GM19328 (cell line): ENCODE results near the gene C3orf20.

Experiments used
- ATAC-seq: cut with Tn5 transposase; IDR thresholded peaks from one replicate; pipeline ENCODE4 v1.9.1; 2021; ENCODE audit warnings: mild to moderate bottlenecking, moderate library complexity; ENCODE audit not compliant: unreplicated experiment

The C3orf20 gene

DNA sequence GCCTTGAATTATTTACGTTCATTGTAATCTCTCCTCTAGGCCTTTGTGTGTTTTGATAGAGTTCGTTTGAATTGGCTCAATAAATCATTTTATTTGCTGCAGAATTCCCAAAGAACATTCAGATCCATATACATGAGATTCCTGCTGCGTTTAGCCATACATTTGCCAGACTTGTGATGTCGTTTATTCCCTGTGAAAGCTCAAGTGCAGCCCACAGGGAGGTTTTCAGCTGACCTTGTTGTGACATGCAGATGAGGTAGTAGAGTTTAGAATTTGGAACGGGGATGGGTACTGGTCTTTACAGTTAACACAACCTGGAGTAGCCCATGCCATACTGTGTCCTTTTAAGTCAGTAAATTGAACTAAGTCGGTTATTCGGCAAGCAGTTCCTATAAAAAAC lies at the start of gene C3orf20:
Gene C3orf20 (plus strand): TSS at position 301 of the 400 bp plus-strand sequence. CDS start 7,573 bp downstream, outside the sequence.
- no peak for ATAC-seq

- ATAC-seq = no peak
Observed at GRCh38 chr3:14625443-14625842, 49.5 kb upstream of the C3orf20 start.

DNA sequence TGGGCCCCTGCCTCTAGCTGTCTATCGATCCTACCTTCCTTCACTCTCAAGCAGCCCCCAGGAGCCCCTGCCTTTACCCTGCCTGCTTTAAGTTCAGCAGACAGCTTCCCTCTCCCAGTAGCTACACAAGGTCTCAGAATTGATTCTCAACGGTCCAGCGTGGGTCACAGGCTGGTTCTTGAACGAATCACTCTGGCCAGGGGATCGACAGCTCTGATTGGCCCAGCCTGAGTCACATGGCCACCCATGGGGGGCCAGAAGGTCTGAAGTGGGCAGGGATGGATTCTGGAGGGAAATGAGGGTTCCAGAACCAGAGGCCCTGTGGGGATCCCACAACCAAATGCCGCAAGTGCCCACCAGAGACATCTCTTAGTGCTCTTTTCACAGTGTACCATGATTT lies 47.1 kb upstream of the C3orf20 start:
- ATAC-seq = no peak

- no peak for ATAC-seq
Observed at GRCh38 chr3:14628406-14628805, 46.5 kb upstream of the C3orf20 start.

DNA sequence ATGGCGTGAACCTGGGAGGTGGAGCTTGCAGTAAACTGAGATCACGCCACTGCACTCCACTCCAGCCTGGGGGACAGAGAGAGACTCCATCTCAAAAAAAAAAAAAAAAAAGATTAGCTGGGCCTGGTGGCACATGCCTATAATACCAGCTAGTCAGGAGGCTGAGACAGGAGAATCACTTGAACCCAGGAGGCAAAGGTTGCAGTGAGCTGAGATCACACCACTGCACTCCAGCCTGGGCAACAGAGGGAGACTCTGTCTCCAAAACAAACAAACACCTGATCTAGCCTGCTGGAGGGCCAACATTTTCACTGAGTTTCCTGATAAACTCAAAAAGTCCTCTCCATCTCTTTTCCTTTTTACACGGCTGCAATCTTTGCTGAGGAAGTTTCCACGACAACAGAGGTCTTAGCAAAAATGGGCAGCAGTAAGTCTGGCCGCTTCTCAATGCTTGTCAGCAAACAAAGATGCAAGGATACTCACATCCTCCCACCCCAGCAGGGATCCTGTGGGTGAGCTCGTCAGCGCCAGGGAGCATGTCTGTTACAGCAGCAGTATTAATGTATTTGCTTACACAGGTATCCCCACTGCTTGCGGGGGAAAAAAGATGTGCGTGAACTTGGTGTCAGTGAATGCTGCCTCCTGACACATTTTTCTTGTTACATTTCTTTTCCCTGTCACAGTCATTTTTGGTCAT lies 44.4 kb upstream of the C3orf20 start:
- no peak for ATAC-seq

- ATAC-seq = no peak
Observed at GRCh38 chr3:14631101-14631497, 43.8 kb upstream of the C3orf20 start.

DNA sequence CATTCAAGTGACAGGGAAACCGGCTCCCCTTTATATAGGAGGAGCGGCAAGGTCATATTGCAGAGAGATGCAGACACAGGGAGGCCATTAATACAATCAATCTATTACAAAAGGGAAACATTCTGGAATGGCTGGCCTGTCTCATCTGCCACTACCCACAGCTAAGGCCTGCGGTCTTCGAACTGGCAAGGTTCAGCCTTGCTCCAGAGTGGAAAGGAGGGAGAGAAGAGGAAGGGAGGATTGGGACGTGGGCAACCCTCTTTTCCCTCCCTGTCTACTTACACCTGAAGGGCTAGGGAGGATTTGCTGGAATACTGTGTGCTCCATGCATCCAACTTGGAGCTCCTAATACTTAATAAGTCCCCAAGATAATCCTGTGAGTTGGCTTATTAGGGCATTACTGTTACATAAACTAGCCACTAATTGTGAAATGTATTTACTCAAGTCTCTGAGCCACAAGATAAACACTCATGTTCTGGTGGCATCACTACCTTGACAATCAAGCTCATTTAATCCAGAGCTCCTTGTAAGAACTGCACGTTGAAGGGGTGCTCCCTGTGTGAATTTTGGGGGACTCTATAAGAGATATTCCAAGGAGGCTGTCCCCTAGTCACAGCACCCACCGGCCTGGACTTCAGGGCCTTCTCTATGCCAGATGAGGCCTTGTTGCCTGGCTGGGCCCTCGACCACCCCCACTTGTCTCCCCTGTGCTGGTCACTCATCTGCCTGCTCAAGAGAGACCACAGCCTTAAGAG lies 43.1 kb upstream of the C3orf20 start:
- ATAC-seq = no peak

DNA sequence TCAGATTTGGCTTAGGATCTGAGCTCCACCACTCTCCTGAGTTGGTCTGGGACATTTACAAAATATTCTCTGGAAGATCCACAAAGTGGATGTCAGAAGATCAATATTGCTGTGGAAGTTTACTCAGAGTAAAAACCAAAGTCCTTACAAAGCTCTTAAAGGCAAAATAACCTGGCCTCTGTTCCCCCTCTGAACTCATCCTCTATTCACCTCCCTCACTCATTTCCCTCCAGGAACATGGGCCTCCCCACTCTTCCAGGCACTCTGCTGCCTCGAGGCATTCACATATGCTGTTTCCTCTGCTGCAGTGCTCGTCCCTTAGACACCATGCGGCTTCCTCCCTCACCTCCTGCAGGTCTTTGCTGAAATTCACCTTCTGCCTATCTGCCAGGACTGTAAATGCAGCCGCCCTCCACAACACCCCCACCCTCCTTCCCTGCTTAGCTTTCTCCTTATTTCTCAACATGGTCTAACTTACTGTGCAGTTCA lies 42.5 kb upstream of the C3orf20 start:
- no peak for ATAC-seq

GRCh38 chr3:14633417-14633816 lies 41.5 kb upstream of the C3orf20 start:
- no peak for ATAC-seq

DNA sequence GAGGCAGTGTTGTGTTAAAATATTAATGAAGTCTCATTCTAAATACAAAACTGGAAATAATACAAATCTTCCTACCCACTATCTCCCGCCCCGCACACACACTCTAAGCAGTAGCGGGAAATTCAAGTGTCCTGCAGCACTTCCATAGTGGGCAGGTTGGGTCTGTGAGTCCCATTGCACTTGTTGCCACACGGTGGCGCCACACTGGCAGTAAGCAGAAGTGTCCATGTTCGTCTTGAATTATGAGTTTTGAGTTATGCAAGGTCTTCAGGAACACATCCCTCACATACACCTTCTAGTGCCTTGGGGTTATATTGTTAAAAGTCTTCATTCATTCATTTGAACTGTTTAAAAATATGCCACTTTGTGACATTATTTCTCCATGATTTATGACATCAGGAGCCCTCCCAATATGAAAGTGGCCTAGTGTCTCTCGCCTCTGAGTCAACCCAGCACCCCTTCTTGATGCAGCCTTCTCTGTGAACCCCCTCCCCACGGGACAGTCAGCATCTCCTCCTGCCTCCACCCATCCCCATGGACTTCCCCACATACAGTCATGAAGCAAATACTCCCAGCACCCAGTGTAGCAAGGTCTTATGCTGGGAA lies 41.0 kb upstream of the C3orf20 start:
- ATAC-seq = no peak

DNA sequence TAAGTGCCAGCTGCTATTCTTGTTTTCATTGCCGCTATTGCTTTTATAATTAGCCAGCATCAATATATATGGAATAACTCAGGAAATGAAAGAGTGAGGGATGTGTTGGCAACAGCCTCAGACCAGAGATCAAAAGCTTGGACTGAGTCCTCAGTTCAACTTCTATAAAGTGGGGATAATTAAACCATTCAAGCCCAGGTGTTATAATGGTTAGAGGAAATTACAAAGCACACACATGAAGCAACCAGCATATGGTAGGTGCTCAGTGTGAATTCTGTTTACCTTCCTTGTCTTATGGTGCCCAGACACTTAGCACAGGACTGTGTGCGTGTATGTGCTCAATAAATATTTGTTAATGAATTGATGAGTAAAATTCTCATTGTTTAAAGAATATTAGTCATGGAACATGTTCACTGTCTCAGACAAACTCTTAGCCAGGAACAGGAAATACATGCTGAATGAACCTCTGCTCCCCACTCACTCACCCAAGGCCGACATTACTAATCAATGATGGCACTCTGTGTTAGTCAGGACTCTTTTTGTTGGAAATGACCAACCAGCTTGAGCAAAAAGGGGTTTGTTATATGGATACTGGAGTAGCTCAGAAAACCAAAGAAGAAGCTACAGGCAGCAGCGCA lies 40.1 kb upstream of the C3orf20 start:
- ATAC-seq = no peak

GRCh38 chr3:14636496-14637087 lies 38.3 kb upstream of the C3orf20 start:
- no peak for ATAC-seq

GRCh38 chr3:14640157-14640562 lies 34.8 kb upstream of the C3orf20 start:
- no peak for ATAC-seq

- no peak for ATAC-seq
Observed at GRCh38 chr3:14640734-14641133, 34.2 kb upstream of the C3orf20 start.

DNA sequence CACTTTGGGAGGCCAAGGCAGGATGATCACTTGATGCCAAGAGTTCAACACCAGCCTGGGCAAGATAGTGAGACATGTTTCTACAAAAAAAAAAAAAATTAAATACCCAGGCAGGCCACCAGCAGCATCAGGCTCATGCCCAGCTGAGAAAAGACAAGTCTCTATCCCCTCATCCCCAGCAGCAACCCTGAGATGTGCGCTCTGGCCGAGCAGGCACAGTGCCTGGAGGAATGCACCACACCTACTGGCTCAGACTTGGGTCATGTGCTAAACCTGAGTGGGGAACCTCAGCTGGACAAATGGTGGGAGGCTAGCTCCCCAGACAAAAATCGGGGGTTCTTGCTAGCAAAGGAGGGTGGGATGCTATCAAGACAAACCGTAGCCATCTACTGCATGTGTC lies 33.6 kb upstream of the C3orf20 start:
- ATAC-seq = no peak

DNA sequence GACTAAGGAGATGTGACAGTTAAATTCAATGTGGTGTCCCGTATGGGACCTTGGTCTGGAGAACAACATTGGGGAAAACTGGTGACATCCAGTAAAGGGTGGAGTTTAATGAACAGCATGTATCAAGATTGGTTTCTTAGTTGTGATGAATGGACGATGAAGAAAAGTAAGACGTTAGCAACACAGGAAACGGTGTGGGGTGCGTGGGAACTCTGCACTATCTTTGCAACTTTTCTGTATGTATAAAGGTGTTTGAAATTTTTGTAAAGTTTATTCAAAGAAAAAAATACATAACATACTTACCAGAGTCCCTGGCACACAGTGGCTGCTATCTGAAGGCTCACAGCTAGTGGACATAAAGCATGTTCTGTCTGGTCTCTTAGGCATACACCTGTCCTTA lies 29.5 kb upstream of the C3orf20 start:
- ATAC-seq = no peak

GRCh38 chr3:14646131-14646573 lies 28.8 kb upstream of the C3orf20 start:
- no peak for ATAC-seq

GRCh38 chr3:14646589-14647413 lies 28.1 kb upstream of the C3orf20 start:
- ATAC-seq = no peak

- no peak for ATAC-seq
Observed at GRCh38 chr3:14647976-14648955, 26.7 kb upstream of the C3orf20 start.
